GM11168 (cell line): ENCODE results near the gene SLC13A3.

ENCODE experiments used
- in situ Hi-C: fragments of 300-500 bp; cut with MboI; formaldehyde crosslinking; loops from one replicate; pipeline ENCODE4 v1.12.0; 2022; ENCODE audit warnings: low sequenced_read_pairs; ENCODE audit not compliant: unreplicated experiment

SLC13A3 gene

GRCh38 chr20:46651091-46651962 lies at the start of gene SLC13A3:
Gene SLC13A3 (minus strand): TSS chr20:46651459. CDS start chr20:46651421, 38 bp downstream.
- in situ Hi-C loops: no loop called here

GRCh38 chr20:46701057-46701456 lies 49.8 kb upstream of the SLC13A3 start:
- in situ Hi-C loops: no loop called here

GRCh38 chr20:46700481-46700880 lies 49.2 kb upstream of the SLC13A3 start:
- in situ Hi-C loops: no loop called here

GRCh38 chr20:46699651-46700359 lies 48.5 kb upstream of the SLC13A3 start:
- in situ Hi-C loops: no loop called here

DNA sequence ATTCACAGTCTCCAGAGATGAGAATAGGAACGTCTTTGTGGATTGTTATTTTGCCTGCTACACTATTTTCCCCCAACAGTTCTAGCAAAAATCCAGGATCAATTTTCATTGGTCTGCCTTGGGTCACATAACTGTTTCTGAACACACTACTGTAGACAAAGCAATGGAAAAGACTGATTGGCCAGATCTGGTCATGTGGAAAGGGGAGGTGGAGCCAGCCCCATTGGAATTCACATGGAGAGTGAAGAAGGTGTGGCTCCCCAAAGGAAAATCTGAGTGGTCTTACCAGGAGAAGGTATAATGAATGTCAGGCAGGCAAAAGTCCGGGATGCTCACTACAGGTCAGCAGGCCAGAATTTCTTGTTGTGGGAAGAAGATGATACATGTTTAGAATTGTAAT lies 47.5 kb upstream of the SLC13A3 start:
- in situ Hi-C loops: no loop called here

GRCh38 chr20:46696791-46697279 lies 45.6 kb upstream of the SLC13A3 start:
- in situ Hi-C loops: no loop called here

DNA sequence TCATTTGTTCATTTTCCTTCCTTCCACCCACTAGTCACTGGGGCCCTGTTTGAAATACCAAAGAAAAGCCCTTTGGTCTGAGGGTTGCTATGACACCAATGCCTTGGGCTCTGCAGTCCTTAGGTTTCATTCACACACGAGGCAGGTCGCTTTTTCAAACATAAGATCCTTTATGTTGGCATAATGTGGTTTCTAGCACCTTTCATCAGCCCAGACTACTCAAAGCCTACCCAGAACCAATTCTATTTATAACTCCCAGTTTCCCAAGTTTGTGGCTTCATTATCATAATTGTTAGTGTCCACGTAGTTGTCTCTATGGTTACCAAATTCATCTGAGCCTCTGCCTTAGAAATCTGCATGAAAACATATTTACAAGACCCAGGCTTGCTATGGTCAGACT lies 44.6 kb upstream of the SLC13A3 start:
- in situ Hi-C loops: no loop called here

DNA sequence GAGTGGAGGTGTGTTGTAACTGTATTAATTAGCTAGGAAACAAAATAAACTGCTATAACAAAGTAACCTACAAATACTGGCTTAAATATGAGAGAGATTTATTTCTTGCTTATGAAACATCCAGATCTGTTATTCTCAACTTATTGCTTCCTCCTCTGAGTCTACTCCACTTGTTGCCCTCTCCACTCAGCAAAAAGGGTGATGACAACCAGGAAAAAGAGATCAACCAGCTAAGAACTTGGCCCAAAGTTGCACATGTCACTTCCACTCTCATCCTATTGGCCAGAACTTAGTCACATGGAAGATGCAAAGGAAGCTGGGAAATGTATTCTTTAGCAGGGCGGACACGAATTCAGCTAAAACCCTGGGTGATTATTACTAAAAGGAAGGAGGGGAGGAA lies 43.2 kb upstream of the SLC13A3 start:
- in situ Hi-C loops: no loop called here

GRCh38 chr20:46691196-46691595 lies 39.9 kb upstream of the SLC13A3 start:
- in situ Hi-C loops: no loop called here

DNA sequence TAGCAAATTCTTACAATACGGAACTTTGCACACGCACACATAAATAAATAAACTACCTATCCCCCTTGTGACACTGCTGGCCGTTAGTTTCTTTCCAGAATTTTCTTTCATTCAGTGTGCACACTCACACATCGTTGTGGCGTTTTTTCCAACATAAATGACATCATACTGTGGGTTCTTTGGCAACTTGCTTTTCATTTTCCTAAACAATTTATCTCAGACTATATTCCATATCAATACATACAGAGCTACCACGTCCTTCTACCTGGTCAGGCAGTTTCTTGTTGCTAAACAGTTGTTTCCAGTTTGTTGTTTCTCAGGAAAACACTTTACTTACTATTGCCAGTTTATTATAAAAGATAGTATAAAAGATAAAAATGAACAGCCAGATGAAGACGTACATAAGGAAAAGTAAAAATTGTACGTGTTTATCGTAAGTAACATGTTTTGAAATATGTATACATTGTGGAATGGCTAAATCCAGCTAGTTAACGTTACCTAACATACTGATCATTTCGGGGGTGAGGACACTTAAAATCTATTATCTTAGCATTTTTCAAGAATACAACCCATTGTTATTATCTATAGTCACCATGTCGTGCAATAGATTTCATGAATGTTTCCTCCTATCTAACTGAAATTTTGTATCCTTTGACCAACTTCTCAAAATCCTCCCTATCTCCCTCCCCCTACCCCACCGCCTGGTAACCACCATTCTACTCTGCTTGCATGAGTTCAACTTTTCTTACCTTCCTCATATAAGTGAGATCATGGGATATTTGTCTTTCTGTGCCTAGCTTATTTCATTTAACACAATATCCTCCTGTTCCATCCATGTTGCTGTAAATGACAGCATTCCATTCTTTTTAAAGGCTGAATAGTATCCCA lies 39.2 kb upstream of the SLC13A3 start:
- in situ Hi-C loops: no loop called here

GRCh38 chr20:46689754-46690085 lies 38.5 kb upstream of the SLC13A3 start:
- in situ Hi-C loops: no loop called here

GRCh38 chr20:46689082-46689753 lies 38.0 kb upstream of the SLC13A3 start, which contains the start of gene TP53RK:
Gene TP53RK (minus strand): TSS chr20:46689444. CDS start chr20:46689414, 30 bp downstream.
- in situ Hi-C loops: no loop called here

DNA sequence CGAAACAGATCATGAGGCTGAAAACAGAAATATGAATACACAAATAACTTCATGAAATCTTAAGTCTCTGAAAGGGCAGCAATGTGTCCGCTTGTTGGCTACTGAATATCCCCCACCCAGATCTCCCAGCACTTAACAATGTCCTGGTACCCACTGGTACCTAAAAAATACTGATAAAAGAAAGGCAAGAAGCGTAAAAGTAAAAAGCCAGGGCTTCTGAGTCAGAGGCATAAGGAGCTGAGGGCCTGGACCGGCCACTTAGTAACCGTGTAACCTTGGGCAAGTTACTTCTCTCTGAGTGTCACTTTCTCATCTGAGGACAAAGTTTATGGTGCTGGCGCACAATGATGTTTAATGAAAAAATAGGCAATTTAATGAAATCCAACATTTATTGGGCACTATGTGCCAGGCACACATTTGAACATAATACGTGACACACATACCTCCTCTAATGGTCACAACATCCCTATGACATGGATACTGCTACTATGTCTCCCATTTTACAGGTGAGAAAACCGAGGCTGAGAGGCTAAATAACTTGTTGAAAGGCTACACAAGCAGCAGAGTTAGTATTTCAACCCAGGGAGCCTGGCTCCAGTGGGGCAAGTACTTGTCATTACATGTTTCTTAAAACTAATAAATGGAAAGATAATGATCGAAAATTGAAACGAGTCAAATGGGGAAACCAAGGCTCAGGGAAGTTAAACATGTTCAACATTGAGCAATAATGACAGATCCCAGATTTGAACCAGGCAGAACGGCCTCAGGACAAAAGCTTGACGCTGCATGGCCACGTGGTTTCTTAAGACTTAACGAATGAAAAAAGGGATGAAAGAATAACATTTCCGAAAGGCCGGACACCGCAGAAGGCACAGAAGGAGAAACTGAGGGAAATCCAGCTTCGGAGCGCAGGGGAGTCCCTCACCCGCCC lies 37.2 kb upstream of the SLC13A3 start:
- in situ Hi-C loops: no loop called here

DNA sequence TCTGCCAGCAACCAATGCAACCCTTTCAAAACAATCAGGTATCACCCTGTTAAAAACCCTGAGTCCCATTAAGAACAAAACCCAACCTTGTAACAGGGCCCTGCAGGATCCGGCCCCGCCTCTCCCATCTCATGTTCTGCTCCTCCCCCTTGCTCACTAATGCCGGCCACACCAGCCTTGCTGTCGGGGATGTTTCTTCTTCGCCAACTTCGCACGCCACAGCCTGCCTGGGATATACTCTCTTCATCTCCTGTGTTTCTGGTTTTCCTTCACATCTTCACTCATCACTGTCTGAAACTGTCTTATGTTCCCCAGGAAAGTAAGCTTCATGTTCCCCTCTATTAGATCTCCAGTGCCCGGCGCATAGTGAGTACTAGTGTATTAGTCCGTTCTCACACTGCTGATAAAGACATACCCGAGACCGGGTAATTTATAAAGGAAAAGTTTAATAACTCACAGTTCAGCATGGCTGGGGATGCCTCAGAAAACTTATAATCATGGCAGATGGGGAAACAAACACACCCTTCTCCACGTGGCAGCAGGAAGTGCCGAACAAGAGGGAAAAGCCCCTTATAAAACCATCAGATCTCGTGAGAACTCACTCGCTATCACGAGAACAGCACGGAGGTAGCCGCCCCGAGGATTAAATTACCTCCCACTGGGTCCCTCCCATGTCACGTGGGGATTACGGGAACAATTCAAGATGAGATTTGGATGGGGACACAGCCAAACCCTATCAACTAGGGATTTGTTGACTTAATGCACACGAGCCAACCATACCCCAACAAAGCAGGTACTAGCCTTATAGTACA lies 32.9 kb upstream of the SLC13A3 start:
- in situ Hi-C loops: loop anchor here (5.0 kb wide), 1 partner anchor 162 kb away; no protein-coding TSS in a partner anchor

DNA sequence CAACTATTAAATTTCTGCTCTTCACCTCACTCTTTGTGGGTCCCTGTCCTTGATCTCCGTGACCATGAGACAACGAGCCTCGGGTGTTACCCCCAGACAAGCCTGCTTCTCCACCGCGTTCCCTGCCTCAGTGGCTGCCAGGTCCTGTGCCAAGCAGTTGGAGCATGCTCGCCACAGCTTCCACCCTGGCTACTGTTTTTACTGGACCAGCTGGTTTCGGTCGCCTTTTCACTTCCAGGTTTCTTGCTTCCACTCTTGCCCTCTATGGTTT lies 32.3 kb upstream of the SLC13A3 start:
- in situ Hi-C loops: loop anchor here (5.0 kb wide), 1 partner anchor 161 kb away; no protein-coding TSS in a partner anchor

DNA sequence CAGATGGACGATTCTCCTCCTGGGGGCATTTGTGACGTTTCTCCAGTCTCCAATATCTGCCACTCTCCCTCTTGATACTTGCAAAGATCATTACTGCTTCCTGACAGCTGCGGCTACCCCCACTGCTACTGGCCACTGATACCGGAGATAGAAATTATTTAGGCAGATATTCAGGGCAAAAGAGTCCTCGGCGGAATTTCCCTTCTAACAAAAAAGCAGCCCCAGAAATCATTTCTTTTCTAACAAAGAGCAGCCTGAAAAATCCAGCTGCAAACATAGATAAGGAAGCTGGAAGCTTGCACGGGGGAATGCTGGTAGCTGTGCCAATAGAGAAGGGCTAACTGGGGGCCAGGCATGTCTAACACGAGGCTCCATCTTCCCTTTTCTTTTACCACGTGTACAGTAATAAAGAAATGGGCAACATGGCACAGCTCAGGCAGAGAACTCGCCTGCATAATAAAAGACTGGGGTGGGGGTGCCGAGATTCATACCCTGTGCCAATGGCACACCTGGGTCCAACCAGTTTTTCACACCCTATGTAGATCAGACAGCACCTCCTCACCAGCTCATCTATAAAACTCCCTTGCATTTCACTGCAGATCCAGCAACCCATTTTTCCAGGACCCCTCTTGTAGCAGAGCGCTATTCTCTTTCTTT lies 31.9 kb upstream of the SLC13A3 start:
- in situ Hi-C loops: loop anchor here (5.0 kb wide), 1 partner anchor 161 kb away; no protein-coding TSS in a partner anchor

DNA sequence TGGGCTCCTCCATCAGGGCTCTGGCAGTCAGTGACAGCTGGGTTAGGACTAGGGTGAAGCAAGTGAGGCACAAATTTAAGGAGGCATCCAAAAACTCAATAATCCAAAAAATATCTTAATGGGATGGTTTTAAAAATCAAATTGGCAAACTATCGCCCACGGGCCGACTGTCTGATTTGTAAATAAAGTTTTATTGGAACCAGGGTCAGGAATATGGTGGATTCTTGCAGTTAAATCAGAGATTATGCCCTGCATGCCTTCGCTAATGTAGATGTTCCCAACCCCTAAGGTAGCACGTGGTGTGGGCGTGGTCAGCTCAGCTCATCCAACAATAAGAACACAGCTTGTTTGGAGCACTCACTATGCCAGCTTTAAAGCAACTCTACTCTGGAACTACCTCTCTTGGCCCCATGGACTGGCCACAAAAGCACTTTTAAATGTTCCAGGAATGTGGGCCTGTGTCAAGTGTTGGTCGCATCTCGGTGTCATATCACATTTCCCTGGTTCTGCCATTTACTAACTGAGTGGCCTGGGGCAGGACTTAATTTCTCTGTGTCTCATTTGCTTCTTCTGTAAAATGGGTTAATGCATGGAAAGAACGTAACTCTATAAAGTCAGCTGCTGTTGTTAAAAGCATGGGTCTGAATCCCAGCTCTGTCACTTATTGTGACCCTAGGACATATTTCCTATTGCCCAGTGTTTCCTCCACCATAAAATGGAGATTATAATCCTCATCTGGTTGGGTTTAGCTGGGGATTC lies 31.0 kb upstream of the SLC13A3 start:
- in situ Hi-C loops: loop anchor here (5.0 kb wide), 1 partner anchor 160 kb away; no protein-coding TSS in a partner anchor
